Body of pancreas (tissue), 4 donors: Measurements from ENCODE around the gene ARMC6. TPM values are rescaled to one million over a fixed set of nuclear protein-coding genes. Genes with fewer than 3 reads are reported as not detected.

Source experiments
- ATAC-seq: fragments of 150-250 bp; one replicate; pipeline ENCODE4 v1.9.1; 2016
- DNase-seq, 4 donors: peaks; one replicate each; pipeline ENCODE4 v3.0.0-alpha.2; 2019
- H3K27ac ChIP-seq, 4 donors: fragments of 200-600 bp; sonication (generic); 1 replicate in 3 of 4; 2 replicates in 1 of 4; pipeline versions ENCODE4 v1.5.1 to v1.6.1; 2016 to 2019; ENCODE audit warnings: mild to moderate bottlenecking in 1 of 4, mixed read lengths in 1 of 4, moderate library complexity in 1 of 4
- H3K27me3 ChIP-seq, 2 donors: fragments of 200-600 bp; sonication (generic); one replicate each; pipeline ENCODE4 v1.6.0; 2016; ENCODE audit warnings: mild to moderate bottlenecking in 1 of 2
- H3K36me3 ChIP-seq, 2 donors: fragments of 200-600 bp; sonication (generic); replicated peaks in 1 of 2; 2 replicates each; pipeline ENCODE4 v1.5.1; 2016; ENCODE audit warnings: low read depth in 2 of 2; ENCODE audit not compliant: insufficient read depth in 1 of 2
- H3K4me1 ChIP-seq: fragments of 200-600 bp; sonication (generic); one replicate; pipeline ENCODE4 v1.6.0; 2016
- H3K4me3 ChIP-seq, 2 donors: fragments of 200-600 bp; sonication (generic); 1 replicate in 1 of 2; 2 replicates in 1 of 2; pipeline ENCODE4 v1.5.1; 2016 to 2019
- H3K9me3 ChIP-seq, 3 donors: fragments of 200-600 bp; sonication (generic); 1 replicate in 2 of 3; 2 replicates in 1 of 3; pipeline ENCODE4 v1.5.1; 2016
- CTCF ChIP-seq, 7 experiments: fragments of 450-650 bp in 4 of 7; fragments of 200-600 bp in 3 of 7; sonication (generic) in 3 of 7; IDR thresholded peaks; one replicate each; pipeline ENCODE4 v1.5.1; 2016 to 2019; ENCODE audit warnings: antibody characterized with exemption in 7 of 7
- POLR2A ChIP-seq, 3 donors: fragments of 450-650 bp; IDR thresholded peaks; one replicate each; pipeline ENCODE4 v1.6.1; 2016; ENCODE audit warnings: antibody characterized with exemption in 3 of 3, mild to moderate bottlenecking in 2 of 3
- WGBS, 2 donors: methylation state at CpG; one replicate each; pipeline ENCODE4 v1.1.5; 2017; 5-methylcytosine and 5-hydroxymethylcytosine counted together
- intact Hi-C: fragments of 100-400 bp; cut with DNase I; formaldehyde crosslinking; loops from one replicate; pipeline ENCODE4 v1.15.1; 2023
- total RNA-seq, 2 donors: library from RNA; depleted of rRNA; stranded (reverse); fragments of >200 nt; gene quantifications; one replicate each; pipeline ENCODE4 v1.1.0, GENCODE V29; 2016

The ARMC6 gene
- total RNA-seq, 2 donors from 2014 or later, result 15.6 to 27.7 TPM

GRCh38 chr19:19025861-19026260 lies 7.5 kb upstream of the ARMC6 start:
- intact Hi-C loops, result no loop called here
- Histone ChIP-seq H3K27ac (peak overlapping the region in 3 of 4 donors; percentile 10 to 20 (median 15)), H3K4me1 (peaks cover 13% of the 10 kb centered on the region), H3K9me3 (no peaks in the 10 kb centered on the region), H3K4me3 (no peak overlapping the region), H3K27me3 (no peaks in the 10 kb centered on the region), H3K36me3 (peaks cover 0 to 13% of the 10 kb centered on the region in 2 donors)
- 83 to 92% methylated on average over 11 of the region's 11 CpGs for WGBS, 2 donors
- DNase-seq (no peak), ATAC-seq (no peak)
- TF ChIP-seq POLR2A (IDR thresholded peaks at IDR 0.05) (no peak), CTCF (IDR thresholded peaks at IDR 0.05) (no peak)

GRCh38 chr19:19026299-19026971 lies 7.0 kb upstream of the ARMC6 start:
- TF ChIP-seq CTCF (IDR thresholded peaks at IDR 0.05) (peak in 3 of 7 experiments; percentile 16 to 29 (median 28)), POLR2A (IDR thresholded peaks at IDR 0.05) (no peak)
- Histone ChIP-seq H3K36me3 (peaks cover 0 to 13% of the 10 kb centered on the region in 2 donors), H3K4me3 (no peak overlapping the region), H3K27ac (peak overlapping the region in 3 of 4 donors; percentile 10 to 20 (median 15)), H3K4me1 (peaks cover 12% of the 10 kb centered on the region), H3K9me3 (no peaks in the 10 kb centered on the region), H3K27me3 (no peaks in the 10 kb centered on the region)
- DNase-seq, result peak in 3 of 4 donors; percentile 25 to 42 (median 36)
- intact Hi-C loops, result no loop called here
- peak; percentile 50 for ATAC-seq
- WGBS, 2 donors, result 50 to 55% methylated on average over 10 of the region's 10 CpGs

- 86 to 88% methylated on average over 4 of the region's 4 CpGs for WGBS, 2 donors
- intact Hi-C loops, result no loop called here
- TF ChIP-seq POLR2A (IDR thresholded peaks at IDR 0.05) (no peak), CTCF (IDR thresholded peaks at IDR 0.05) (no peak)
- DNase-seq (no peak), ATAC-seq (no peak)
- Histone ChIP-seq H3K36me3 (peaks cover 0 to 13% of the 10 kb centered on the region in 2 donors), H3K27me3 (no peaks in the 10 kb centered on the region), H3K4me1 (peaks cover 14% of the 10 kb centered on the region), H3K27ac (no peak overlapping the region), H3K9me3 (no peaks in the 10 kb centered on the region), H3K4me3 (no peak overlapping the region)
Measured at GRCh38 chr19:19027228-19027627, 6.2 kb upstream of the ARMC6 start.

GRCh38 chr19:19028526-19028925 lies 4.9 kb upstream of the ARMC6 start:
- WGBS, 2 donors, result 90 to 95% methylated on average over 9 of the region's 9 CpGs
- H3K27me3 ChIP-seq, result no peaks in the 10 kb centered on the region
- TF ChIP-seq POLR2A (IDR thresholded peaks at IDR 0.05) (no peak), CTCF (IDR thresholded peaks at IDR 0.05) (no peak)
- no peak overlapping the region for H3K27ac ChIP-seq
- H3K4me1 ChIP-seq, result peaks cover 17% of the 10 kb centered on the region
- H3K36me3 ChIP-seq, result peaks cover 0 to 11% of the 10 kb centered on the region in 2 donors
- DNase-seq (no peak), ATAC-seq (no peak)
- no peaks in the 10 kb centered on the region for H3K9me3 ChIP-seq
- intact Hi-C loops, result no loop called here
- H3K4me3 ChIP-seq, result no peak overlapping the region

- TF ChIP-seq CTCF (IDR thresholded peaks at IDR 0.05) (no peak), POLR2A (IDR thresholded peaks at IDR 0.05) (no peak)
- H3K27me3 ChIP-seq, result no peaks in the 10 kb centered on the region
- no peaks in the 10 kb centered on the region for H3K9me3 ChIP-seq
- H3K4me3 ChIP-seq, result no peak overlapping the region
- no peak overlapping the region for H3K27ac ChIP-seq
- no peak for DNase-seq
- no peak for ATAC-seq
- peaks cover 0 to 5% of the 10 kb centered on the region in 2 donors for H3K36me3 ChIP-seq
- peaks cover 30% of the 10 kb centered on the region for H3K4me1 ChIP-seq
- intact Hi-C loops, result no loop called here
- WGBS, 2 donors, result 63 to 77% methylated on average over 5 of the region's 5 CpGs
Measured at GRCh38 chr19:19031891-19032290, 1.5 kb upstream of the ARMC6 start.
